RWPE2 (cell line): ENCODE results near the gene TAF1B.

Experiments
- ATAC-seq: fragments of 200-7000 bp; cut with Tn5 transposase; 3 replicates; pipeline ENCODE4 v1.9.1; 2021; ENCODE audit warnings: low read depth
- DNase-seq: peaks from one replicate; pipeline ENCODE4 v3.0.0-alpha.2; 2020; ENCODE audit warnings: low spot score
- H3K27ac ChIP-seq: fragments of 450-650 bp; 2 replicates; pipeline ENCODE4 v1.5.1; 2017; ENCODE audit warnings: mild to moderate bottlenecking; ENCODE audit not compliant: poor library complexity, severe bottlenecking
- H3K27me3 ChIP-seq: fragments of 250-450 bp; sonication (Bioruptor Pico); 2 replicates; pipeline ENCODE4 v1.5.1; 2021; ENCODE audit warnings: mild to moderate bottlenecking, moderate library complexity; ENCODE audit not compliant: insufficient read depth, poor library complexity, severe bottlenecking
- H3K36me3 ChIP-seq: fragments of 250-450 bp; sonication (Bioruptor Pico); 2 replicates; pipeline ENCODE4 v1.5.1; 2020; ENCODE audit warnings: low read depth, mild to moderate bottlenecking, moderate library complexity
- H3K4me1 ChIP-seq: fragments of 250-450 bp; sonication (Bioruptor Pico); 2 replicates; pipeline ENCODE4 v1.5.1; 2021; ENCODE audit warnings: mild to moderate bottlenecking, moderate library complexity; ENCODE audit not compliant: insufficient read depth, poor library complexity, severe bottlenecking
- H3K4me3 ChIP-seq: fragments of 250-450 bp; sonication (Bioruptor Pico); 2 replicates; pipeline ENCODE4 v1.5.1; 2021; ENCODE audit warnings: mild to moderate bottlenecking, moderate library complexity; ENCODE audit not compliant: severe bottlenecking
- H3K9me3 ChIP-seq: fragments of 250-450 bp; sonication (Bioruptor Pico); 2 replicates; pipeline ENCODE4 v1.5.1; 2021; ENCODE audit warnings: mild to moderate bottlenecking, moderate library complexity; ENCODE audit not compliant: severe bottlenecking
- TF ChIP-seq, protein P1 (sequence below): fragments of 450-650 bp; IDR thresholded peaks from one replicate; pipeline ENCODE4 v1.5.1; 2017; ENCODE audit warnings: mild to moderate bottlenecking, moderate library complexity; ENCODE audit not compliant: poor library complexity, severe bottlenecking

The TAF1B gene

DNA sequence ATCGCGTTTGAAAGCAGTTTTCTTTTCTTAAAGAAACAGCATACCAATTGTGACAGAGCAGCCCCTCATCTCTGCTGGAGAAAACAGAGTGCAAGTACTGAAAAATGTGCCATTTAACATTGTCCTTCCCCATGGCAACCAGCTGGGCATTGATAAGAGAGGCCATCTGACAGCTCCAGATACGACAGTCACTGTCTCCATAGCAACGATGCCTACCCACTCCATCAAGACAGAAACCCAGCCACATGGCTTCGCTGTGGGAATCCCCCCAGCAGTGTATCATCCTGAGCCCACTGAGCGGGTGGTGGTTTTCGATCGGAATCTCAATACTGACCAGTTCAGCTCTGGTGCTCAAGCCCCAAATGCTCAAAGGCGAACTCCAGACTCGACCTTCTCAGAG, 117.7 kb downstream of the TAF1B start:
- Histone ChIP-seq H3K4me1 (no peaks in the 10 kb centered on the region), H3K27ac (no peak overlapping the region), H3K36me3 (no peaks in the 10 kb centered on the region), H3K4me3 (no peak overlapping the region), H3K9me3 (no peaks in the 10 kb centered on the region), H3K27me3 (no peaks in the 10 kb centered on the region)
- TF ChIP-seq, protein P1, sequence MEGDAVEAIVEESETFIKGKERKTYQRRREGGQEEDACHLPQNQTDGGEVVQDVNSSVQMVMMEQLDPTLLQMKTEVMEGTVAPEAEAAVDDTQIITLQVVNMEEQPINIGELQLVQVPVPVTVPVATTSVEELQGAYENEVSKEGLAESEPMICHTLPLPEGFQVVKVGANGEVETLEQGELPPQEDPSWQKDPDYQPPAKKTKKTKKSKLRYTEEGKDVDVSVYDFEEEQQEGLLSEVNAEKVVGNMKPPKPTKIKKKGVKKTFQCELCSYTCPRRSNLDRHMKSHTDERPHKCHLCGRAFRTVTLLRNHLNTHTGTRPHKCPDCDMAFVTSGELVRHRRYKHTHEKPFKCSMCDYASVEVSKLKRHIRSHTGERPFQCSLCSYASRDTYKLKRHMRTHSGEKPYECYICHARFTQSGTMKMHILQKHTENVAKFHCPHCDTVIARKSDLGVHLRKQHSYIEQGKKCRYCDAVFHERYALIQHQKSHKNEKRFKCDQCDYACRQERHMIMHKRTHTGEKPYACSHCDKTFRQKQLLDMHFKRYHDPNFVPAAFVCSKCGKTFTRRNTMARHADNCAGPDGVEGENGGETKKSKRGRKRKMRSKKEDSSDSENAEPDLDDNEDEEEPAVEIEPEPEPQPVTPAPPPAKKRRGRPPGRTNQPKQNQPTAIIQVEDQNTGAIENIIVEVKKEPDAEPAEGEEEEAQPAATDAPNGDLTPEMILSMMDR = no peak
- ATAC-seq (no peak), DNase-seq (no peak)

DNA sequence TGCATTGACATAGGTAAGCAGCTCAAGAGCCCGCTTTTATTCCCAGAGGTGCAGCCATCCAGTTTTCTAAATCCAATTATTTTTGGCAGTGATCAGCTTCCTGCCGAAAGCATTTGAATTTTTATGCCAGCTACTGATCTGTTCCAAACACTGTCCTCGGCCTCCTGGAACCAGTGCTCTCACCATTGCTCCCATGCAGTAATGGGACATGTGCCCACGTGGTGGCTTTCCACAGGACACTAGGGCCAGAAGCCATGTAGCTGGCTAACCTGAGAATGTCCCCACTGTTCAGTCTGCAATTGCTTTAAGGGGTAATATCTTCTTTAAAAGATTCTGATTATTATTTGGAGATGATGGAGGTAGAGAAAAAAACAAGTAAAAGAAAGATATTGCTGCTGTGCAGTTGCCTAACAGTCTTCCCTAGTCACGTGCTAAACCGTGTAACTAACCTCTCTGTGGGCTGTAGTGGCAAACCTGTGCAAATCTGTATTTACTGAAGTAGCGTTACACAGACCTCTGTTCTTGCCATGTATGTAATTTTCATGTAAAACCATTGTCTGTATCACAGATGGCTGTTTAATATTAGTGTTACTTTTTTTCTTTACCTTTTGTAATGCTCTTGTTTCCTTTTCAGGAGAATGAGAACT, 121.2 kb downstream of the TAF1B start:
- ATAC-seq = no peak
- H3K36me3 ChIP-seq = no peaks in the 10 kb centered on the region
- no peak for DNase-seq

DNA sequence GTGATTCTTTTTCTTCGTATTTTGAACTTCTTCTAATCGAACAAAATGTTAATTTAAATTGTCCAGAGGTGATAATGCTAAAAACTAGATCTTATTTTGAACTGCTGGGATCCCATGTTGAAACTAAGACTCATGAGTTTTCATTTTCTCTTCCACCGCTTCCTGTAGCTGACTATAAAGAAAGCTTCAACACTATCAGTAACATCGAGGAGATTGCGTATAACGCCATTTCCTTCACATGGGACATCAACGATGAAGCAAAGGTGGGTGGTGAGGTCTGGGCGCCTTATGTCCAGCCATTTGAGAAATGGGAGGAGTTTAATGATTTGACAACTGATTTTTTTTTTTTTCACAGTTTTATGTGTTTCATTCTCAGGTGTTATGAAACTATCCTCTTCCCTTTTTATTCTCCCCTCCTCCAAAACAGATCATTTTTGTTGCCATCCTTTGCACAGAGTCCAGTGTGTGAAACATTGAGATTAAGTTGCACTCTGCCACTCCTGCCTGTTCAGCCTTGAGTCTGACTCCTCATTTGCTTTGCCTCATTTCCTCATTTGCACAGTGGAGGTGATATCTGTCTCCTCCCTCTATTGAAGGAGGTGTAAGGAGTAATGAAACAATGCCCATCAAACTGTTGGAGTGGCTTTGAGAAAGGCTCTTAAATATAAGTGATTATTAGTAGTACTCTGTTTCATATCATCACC, 122.0 kb downstream of the TAF1B start:
- ATAC-seq (no peak), DNase-seq (no peak)
- TF ChIP-seq, protein P1 = no peak
- Histone ChIP-seq H3K27ac (no peak overlapping the region), H3K4me3 (no peak overlapping the region), H3K36me3 (no peaks in the 10 kb centered on the region), H3K4me1 (no peaks in the 10 kb centered on the region), H3K27me3 (no peaks in the 10 kb centered on the region), H3K9me3 (no peaks in the 10 kb centered on the region)

More for the DNA sequence above, 121.2 kb downstream of the TAF1B start:
- H3K4me1 ChIP-seq = no peaks in the 10 kb centered on the region
- no peaks in the 10 kb centered on the region for H3K27me3 ChIP-seq
- no peak overlapping the region for H3K4me3 ChIP-seq
- no peak overlapping the region for H3K27ac ChIP-seq
- no peaks in the 10 kb centered on the region for H3K9me3 ChIP-seq
- TF ChIP-seq, protein P1 = no peak

DNA sequence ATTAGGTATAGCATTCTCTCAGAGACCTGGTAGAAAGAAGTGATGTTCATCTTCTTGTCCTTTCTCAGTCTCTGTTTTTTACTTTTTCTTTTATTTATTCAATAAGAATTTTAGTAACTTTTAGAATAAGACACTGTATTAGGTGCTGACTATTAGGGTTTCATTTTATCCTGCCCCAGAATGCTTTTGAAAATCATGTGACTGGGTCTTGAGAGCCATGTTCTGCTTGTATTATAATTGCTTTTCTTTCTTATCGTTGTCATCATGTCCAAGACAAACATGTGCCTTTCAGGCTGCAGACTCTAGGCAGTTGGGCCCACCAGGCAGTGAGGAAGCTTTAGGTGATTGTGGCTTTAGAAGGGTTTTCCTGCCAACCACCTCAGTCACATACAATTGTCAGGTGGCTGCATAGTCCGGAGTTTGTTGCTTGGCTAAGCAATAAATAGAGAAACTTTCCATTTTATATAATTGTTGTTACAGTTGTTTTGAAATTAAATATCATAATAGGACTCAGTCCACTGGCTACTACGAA, 123.3 kb downstream of the TAF1B start:
- TF ChIP-seq, protein P1 = no peak
- Histone ChIP-seq H3K4me3 (no peak overlapping the region), H3K27ac (no peak overlapping the region), H3K4me1 (peaks cover 8% of the 10 kb centered on the region), H3K27me3 (no peaks in the 10 kb centered on the region), H3K9me3 (no peaks in the 10 kb centered on the region), H3K36me3 (no peaks in the 10 kb centered on the region)
- ATAC-seq = no peak
- DNase-seq = no peak
